H54 (cell line): Measurements from ENCODE around the gene ARID5A.

Source experiments
- DNase-seq: peaks from one replicate; pipeline ENCODE4 v3.0.0; 2011; ENCODE audit warnings: low spot score, mixed read lengths; ENCODE audit not compliant: insufficient read length
- FAIRE-seq: peaks from 3 replicates; lab custom pipeline; 2011; peaks lifted over from hg19 to GRCh38; lab: Jason Lieb, UNC
- POLR2A ChIP-seq: IDR thresholded peaks from 2 replicates; pipeline ENCODE4 v1.6.1; 2011; ENCODE audit warnings: low read depth, mild to moderate bottlenecking, low read length

The ARID5A gene

DNA sequence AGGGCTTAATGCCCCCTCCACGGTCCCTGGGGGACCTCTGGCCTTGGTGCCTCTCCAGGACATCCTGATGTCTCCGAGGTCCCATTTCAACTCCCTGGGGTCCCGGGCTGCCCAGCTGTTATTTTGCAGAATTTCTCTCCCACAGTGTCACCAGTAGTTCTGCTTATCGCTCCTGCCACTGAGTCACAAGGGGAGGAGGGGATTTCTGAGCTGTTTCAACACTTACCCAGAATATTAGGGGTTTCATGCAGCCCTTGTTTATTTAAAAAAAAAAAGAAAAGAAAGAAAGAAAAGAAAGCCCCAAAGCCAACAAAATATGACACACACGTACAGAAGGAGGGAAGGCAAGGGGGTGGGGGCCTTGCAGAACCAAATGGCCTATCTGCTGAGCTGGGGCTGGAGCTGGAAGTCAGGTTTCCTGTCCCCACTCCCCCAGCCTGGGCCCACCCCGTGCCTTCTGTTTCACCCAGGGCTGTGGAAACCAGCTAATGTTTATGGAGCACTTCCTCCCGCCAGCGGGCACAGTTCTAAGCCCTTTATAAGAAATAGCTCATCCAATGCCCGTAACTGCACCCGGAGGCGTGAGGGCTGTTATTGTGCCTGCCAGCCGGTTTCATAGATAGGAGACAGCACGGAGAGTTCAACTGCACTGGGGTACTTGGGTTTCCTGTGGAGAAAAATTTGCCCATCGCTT lies 8.4 kb upstream of the ARID5A start:
- FAIRE-seq (no peak), DNase-seq (no peak)
- no peak for TF ChIP-seq POLR2A

DNA sequence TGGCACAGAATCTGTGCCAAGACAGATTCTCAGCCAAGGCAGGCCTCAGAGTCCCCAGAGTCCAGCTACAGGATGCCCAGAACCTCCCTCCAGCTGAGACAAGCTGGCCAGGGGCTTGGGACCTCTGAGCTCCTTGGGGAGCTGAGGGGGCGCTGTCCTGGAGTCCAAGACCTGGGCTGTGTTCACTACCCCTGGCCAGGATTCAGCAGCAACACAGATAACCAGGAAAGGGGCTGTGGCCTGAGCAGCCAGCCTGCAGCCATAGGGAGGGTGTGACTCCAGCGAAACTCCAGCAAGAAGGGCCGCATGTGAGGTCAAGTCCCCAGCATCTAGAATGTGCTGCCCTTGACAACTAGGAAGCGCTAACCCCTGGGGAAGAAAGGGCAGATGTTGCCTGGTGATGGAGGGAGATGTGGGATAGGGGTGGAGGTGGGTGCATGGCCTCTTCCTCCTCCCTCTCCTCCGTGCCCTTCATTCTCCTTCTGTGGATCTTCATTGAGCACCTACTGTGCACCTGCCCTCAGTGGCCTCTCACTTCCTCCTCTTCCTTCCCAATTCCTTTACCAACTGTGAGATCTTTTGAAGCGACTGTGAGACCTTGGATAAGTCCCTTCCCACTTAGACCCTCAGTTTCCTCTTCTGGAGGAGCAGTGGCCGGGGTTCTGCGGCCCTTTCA lies 7.7 kb upstream of the ARID5A start:
- FAIRE-seq = no peak

GRCh38 chr2:96529376-96530143 lies 7.0 kb upstream of the ARID5A start:
- FAIRE-seq = no peak
- no peak for DNase-seq
- no peak for TF ChIP-seq POLR2A

More for the DNA sequence above, 7.7 kb upstream of the ARID5A start:
- no peak for DNase-seq
- TF ChIP-seq POLR2A = no peak

- TF ChIP-seq POLR2A = no peak
- no peak for FAIRE-seq
- no peak for DNase-seq
Observed at GRCh38 chr2:96530144-96530430, 6.5 kb upstream of the ARID5A start.

GRCh38 chr2:96530474-96531357 lies 5.8 kb upstream of the ARID5A start:
- FAIRE-seq (no peak), DNase-seq (no peak)

DNA sequence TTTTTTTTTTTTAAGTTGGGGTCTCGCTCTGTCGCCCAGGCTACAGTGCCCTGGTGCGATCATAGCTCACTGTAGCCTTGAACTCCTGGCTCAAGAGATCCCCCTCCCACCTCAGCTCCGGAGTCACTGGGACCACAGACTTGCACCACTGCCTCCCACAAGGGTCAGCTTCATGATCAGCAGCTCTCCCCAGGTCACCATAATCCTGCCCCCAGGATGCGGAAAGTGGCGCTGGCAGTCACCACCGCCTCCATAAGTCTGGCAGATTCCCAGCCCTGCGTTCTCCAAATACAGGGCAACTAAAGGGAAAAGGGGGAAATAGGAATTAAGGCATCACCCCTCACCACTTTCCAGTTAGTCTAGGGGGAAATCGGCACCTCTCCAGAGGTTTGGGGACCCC lies 5.2 kb upstream of the ARID5A start:
- DNase-seq (no peak), FAIRE-seq (no peak)
- no peak for TF ChIP-seq POLR2A

More at GRCh38 chr2:96530474-96531357, 5.8 kb upstream of the ARID5A start:
- TF ChIP-seq POLR2A = no peak

- DNase-seq = peak; percentile 98
- no peak for TF ChIP-seq POLR2A
- FAIRE-seq = no peak
Observed at GRCh38 chr2:96531872-96532505, 4.6 kb upstream of the ARID5A start.

DNA sequence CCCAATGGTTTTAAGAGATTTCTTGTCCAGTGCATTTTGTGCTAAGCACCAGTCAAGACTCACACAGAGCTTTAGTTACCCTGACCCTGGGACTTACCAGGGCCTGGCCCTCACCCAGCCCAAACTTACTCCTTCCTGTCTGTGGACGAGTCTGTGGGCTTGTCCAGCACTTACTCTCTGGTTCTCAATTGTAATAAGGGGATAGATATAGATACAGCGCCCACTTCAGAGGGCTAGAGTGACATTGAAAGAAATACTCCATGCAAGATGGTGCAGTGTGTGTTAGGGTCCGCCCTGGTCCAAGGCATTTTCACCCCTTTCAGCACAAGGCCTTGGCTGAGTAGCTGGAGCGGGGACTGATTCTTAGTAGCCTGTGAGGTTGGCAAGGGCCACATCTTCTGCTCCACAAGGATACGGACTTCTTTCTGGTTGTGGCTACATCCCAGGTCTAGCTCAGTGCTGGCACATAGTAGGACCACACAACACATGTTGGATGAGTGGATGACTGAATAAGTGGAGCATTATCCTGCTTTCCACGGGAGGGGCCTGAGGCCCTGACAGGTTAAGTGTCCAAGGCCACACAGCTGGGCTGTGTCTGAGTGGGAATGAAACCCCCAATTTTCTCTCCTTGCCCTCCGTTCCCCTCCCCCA lies 3.8 kb upstream of the ARID5A start:
- DNase-seq = no peak
- no peak for FAIRE-seq
- no peak for TF ChIP-seq POLR2A

GRCh38 chr2:96533292-96534073 lies 3.1 kb upstream of the ARID5A start:
- DNase-seq (no peak), FAIRE-seq (no peak)
- no peak for TF ChIP-seq POLR2A

- no peak for DNase-seq
- no peak for FAIRE-seq
- no peak for TF ChIP-seq POLR2A
Observed at GRCh38 chr2:96534141-96534540, 2.4 kb upstream of the ARID5A start.

GRCh38 chr2:96534701-96535181 lies 1.8 kb upstream of the ARID5A start:
- FAIRE-seq (no peak), DNase-seq (no peak)
- no peak for TF ChIP-seq POLR2A

DNA sequence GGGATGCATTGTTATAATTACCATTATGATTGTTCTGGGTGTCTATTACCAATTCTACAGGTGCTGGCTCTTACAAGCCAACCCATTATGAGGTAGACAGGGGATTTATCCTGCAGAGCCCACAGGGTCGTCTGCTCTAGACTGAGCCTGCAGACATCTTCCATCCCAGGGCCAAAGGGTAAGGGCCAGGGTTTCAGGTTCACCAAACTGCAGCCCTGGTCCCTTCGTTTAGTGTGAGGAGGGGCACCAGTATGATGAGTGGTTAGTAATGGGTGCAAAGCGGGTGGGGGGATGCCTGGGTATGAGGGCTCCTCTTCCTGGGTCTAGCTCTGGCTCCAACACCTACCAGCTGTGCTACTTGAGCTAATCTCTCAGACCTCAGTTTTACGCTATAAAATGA lies 1.2 kb upstream of the ARID5A start:
- no peak for FAIRE-seq
- TF ChIP-seq POLR2A = no peak
- DNase-seq = no peak
